ENCODE data around the gene AKAP9. TPM values are rescaled to one million over a fixed set of nuclear protein-coding genes. Genes with fewer than 3 reads are reported as not detected.
"Not testable (repeated sequence)": the region's sequence is repeated elsewhere in the genome, so short reads cannot be mapped to it uniquely, and the experiment has no call there.

The AKAP9 gene
- total and polyA plus RNA-seq, 2 donors (not counting 3 experiments of a cell fraction or from before 2014, with no cell fraction given): 9.5 to 51.6 TPM

- Histone ChIP-seq H3K79me2 (ENCODE audit: control insufficient read depth, insufficient read depth, low read length) (peaks cover 35% of the 10 kb centered on the region), H3K4me1 (ENCODE audit: control insufficient read depth, extremely low read depth, insufficient read depth, low read length) (peaks cover 16% of the 10 kb centered on the region), H3K27me3 (ENCODE audit: control insufficient read depth in 2 of 2, insufficient read depth in 2 of 2, low read length in 2 of 2) (no peaks in the 10 kb centered on the region), H3K9me3 (replicated peaks; ENCODE audit: control insufficient read depth, insufficient read depth, low read length) (no peaks in the 10 kb centered on the region), H3K27ac (ENCODE audit: insufficient read depth, low read depth, low read length) (no peak overlapping the region), H3K4me2 (ENCODE audit: insufficient read depth, low read length) (peak overlapping the region; percentile 75), H2AFZ (ENCODE audit: low read depth, low read length) (no peak overlapping the region), H3K4me3 (replicated peaks in 1 of 3; ENCODE audit: insufficient read depth in 1 of 3, low read depth in 1 of 3, low read length in 3 of 3) (peak overlapping the region in 1 of 3 experiments; percentile 95), H3K9ac (replicated peaks; ENCODE audit: extremely low read depth, insufficient read depth, low read length) (no peak overlapping the region), H3K36me3 (ENCODE audit: control insufficient read depth in 2 of 2, extremely low read depth in 1 of 2, insufficient read depth in 2 of 2, low read length in 2 of 2) (no peaks in the 10 kb centered on the region), H3K9me1 (replicated peaks; ENCODE audit: control insufficient read depth, extremely low read depth, insufficient read depth, low read length) (no peaks in the 10 kb centered on the region), H4K20me1 (replicated peaks; ENCODE audit: control insufficient read depth, extremely low read depth, insufficient read depth, low read length) (no peaks in the 10 kb centered on the region)
- FAIRE-seq: no peak
- DNase-seq (ENCODE audit: low read depth, low spot score): no peak
- intact Hi-C loops (cut with micrococcal nuclease) (no loop called here), dilution Hi-C loops (cut with MboI; ENCODE audit: extremely low pct_ligation_motif_present, low sequenced_read_pairs) (no loop called here)
- no TSS peak for BruUV-seq (replicated peaks)
- CTCF ChIA-PET: interaction anchor here (0.9 to 4.7 kb wide), 5 partner anchors 11 to 505 kb away, joined by 3 to 30 read pairs (median 5); partner anchors contain the start of gene GATAD1
- POLR2A ChIA-PET: no interaction called here
- no peak for TF ChIP-seq POLR2A (IDR thresholded peaks at IDR 0.05; ENCODE audit: low read depth, low read length)
- TF ChIP-seq JUN (IDR thresholded peaks at IDR 0.05; ENCODE audit: borderline replicate concordance, insufficient read depth, insufficient read length, low read depth): no peak
- no peak for TF ChIP-seq FOS (IDR thresholded peaks at IDR 0.05; ENCODE audit: borderline replicate concordance, insufficient read depth, low read length)
- TF ChIP-seq, protein P1, sequence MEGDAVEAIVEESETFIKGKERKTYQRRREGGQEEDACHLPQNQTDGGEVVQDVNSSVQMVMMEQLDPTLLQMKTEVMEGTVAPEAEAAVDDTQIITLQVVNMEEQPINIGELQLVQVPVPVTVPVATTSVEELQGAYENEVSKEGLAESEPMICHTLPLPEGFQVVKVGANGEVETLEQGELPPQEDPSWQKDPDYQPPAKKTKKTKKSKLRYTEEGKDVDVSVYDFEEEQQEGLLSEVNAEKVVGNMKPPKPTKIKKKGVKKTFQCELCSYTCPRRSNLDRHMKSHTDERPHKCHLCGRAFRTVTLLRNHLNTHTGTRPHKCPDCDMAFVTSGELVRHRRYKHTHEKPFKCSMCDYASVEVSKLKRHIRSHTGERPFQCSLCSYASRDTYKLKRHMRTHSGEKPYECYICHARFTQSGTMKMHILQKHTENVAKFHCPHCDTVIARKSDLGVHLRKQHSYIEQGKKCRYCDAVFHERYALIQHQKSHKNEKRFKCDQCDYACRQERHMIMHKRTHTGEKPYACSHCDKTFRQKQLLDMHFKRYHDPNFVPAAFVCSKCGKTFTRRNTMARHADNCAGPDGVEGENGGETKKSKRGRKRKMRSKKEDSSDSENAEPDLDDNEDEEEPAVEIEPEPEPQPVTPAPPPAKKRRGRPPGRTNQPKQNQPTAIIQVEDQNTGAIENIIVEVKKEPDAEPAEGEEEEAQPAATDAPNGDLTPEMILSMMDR (IDR thresholded peaks at IDR 0.05; ENCODE audit: extremely low read depth in 1 of 2, insufficient read depth in 1 of 2, low read depth in 1 of 2, low read length in 2 of 2): no peak
Measured at GRCh38 chr7:91942312-91942711, 1.6 kb downstream of the AKAP9 start.

- H3K27ac ChIP-seq (ENCODE audit: insufficient read depth, low read depth, low read length); H3K9me1 ChIP-seq (replicated peaks; ENCODE audit: control insufficient read depth, extremely low read depth, insufficient read depth, low read length); intact Hi-C loops (cut with micrococcal nuclease); dilution Hi-C loops (cut with MboI; ENCODE audit: extremely low pct_ligation_motif_present, low sequenced_read_pairs); H2AFZ ChIP-seq (ENCODE audit: low read depth, low read length); H3K9ac ChIP-seq (replicated peaks; ENCODE audit: extremely low read depth, insufficient read depth, low read length); H4K20me1 ChIP-seq (replicated peaks; ENCODE audit: control insufficient read depth, extremely low read depth, insufficient read depth, low read length); POLR2A ChIA-PET; H3K27me3 ChIP-seq (ENCODE audit: control insufficient read depth in 2 of 2, insufficient read depth in 2 of 2, low read length in 2 of 2); FAIRE-seq; H3K4me3 ChIP-seq (replicated peaks in 1 of 3; ENCODE audit: insufficient read depth in 1 of 3, low read depth in 1 of 3, low read length in 3 of 3); H3K4me2 ChIP-seq (ENCODE audit: insufficient read depth, low read length); BruUV-seq (replicated peaks); DNase-seq (ENCODE audit: low read depth, low spot score); H3K9me3 ChIP-seq (replicated peaks; ENCODE audit: control insufficient read depth, insufficient read depth, low read length); H3K36me3 ChIP-seq (ENCODE audit: control insufficient read depth in 2 of 2, extremely low read depth in 1 of 2, insufficient read depth in 2 of 2, low read length in 2 of 2): not testable (repeated sequence)
- Histone ChIP-seq H3K79me2 (ENCODE audit: control insufficient read depth, insufficient read depth, low read length) (peaks cover 51% of the 10 kb centered on the region), H3K4me1 (ENCODE audit: control insufficient read depth, extremely low read depth, insufficient read depth, low read length) (peaks cover 14% of the 10 kb centered on the region)
- CTCF ChIA-PET: interaction anchor here (0.5 to 1.9 kb wide), 4 partner anchors 8 to 115 kb away, joined by 3 to 6 read pairs (median 4); no protein-coding TSS in a partner anchor
Measured at GRCh38 chr7:91944970-91945369, 4.3 kb downstream of the AKAP9 start.

All from endothelial cell of umbilical vein (primary cell).